Kidney (tissue), 14 donors: ENCODE results near the gene CAMTA1. TPM values are rescaled to one million over a fixed set of nuclear protein-coding genes. Genes with fewer than 3 reads are reported as not detected.

ENCODE experiments used
- DNase-seq, 5 donors: peaks; one replicate each; pipeline ENCODE4 v3.0.0-alpha.2; 2013 to 2020
- FAIRE-seq: peaks from 2 replicates; lab custom pipeline; 2012; peaks lifted over from hg19 to GRCh38; lab: Jason Lieb, UNC
- H3K27ac ChIP-seq, 2 donors: one replicate each; pipeline ENCODE4 v1.7.0; 2013; ENCODE audit warnings: low read depth in 2 of 2, low read length in 2 of 2, inconsistent platforms in 1 of 2
- H3K27me3 ChIP-seq: one replicate; pipeline ENCODE4 v1.7.1; 2013; ENCODE audit warnings: low read length, inconsistent platforms; ENCODE audit not compliant: control insufficient read depth, insufficient read depth
- H3K36me3 ChIP-seq, 3 donors: one replicate each; pipeline versions ENCODE4 v1.7.0 to v1.7.1; 2013; ENCODE audit warnings: low read length in 3 of 3, control low read depth in 1 of 3, inconsistent platforms in 1 of 3; ENCODE audit not compliant: insufficient read depth in 3 of 3, control insufficient read depth in 2 of 3
- H3K4me1 ChIP-seq, 3 donors: one replicate each; pipeline versions ENCODE4 v1.7.0 to v1.7.1; 2013; ENCODE audit warnings: low read length in 3 of 3, inconsistent platforms in 1 of 3, low read depth in 1 of 3; ENCODE audit not compliant: control insufficient read depth in 2 of 3, insufficient read depth in 2 of 3
- H3K4me3 ChIP-seq, 3 donors: one replicate each; pipeline versions ENCODE4 v1.7.0 to v1.8.1; 2013; ENCODE audit warnings: low read length in 3 of 3, control low read depth in 1 of 3, inconsistent platforms in 1 of 3
- H3K9ac ChIP-seq, 3 donors: one replicate each; pipeline versions ENCODE4 v1.7.0 to v1.7.1; 2013; ENCODE audit warnings: low read length in 3 of 3, control low read depth in 1 of 3, inconsistent platforms in 1 of 3
- H3K9me3 ChIP-seq, 3 donors: one replicate each; pipeline versions ENCODE4 v1.7.0 to v1.7.1; 2013; ENCODE audit warnings: low read length in 3 of 3, control low read depth in 1 of 3, inconsistent platforms in 1 of 3; ENCODE audit not compliant: control insufficient read depth in 2 of 3, insufficient read depth in 1 of 3
- intact Hi-C: fragments of 100-400 bp; cut with DNase I; formaldehyde crosslinking; loops from one replicate; pipeline ENCODE4 v1.11.1; 2022
- polyA plus RNA-seq: library from polyadenylated mRNA; stranded (reverse); fragments of 350-450 nt; fragmentation: Illumina TruSeq; extraction: RNeasy Lipid Tissue Mini Kit (QIAGEN cat#74804); gene quantifications from one replicate; pipeline ENCODE4 v1.2.3, GENCODE V29; 2014; ENCODE audit warnings: low read depth, low replicate concordance; ENCODE audit not compliant: insufficient read depth
- total RNA-seq: library from RNA; stranded (reverse); fragmentation: NEBNext Ultra II Directional; extraction: Animal tissue kit (Norgen Biotek cat#: 25700); gene quantifications from one replicate; pipeline ENCODE4 v1.2.1, GENCODE V29; 2021
- TF ChIP-seq, protein P1 (sequence below): IDR thresholded peaks from 3 replicates; pipeline ENCODE4 v1.5.1; 2012; ENCODE audit warnings: mild to moderate bottlenecking, moderate library complexity, borderline replicate concordance; ENCODE audit not compliant: insufficient read depth; ENCODE audit errors: extremely low read depth
- donor health status: control.
- donor health status: control.
- donor health status: control.
- donor health status: control.
- donor health status: control.
- donor health status: DM: yes; HTN: yes; CAD: no.
- donor health status: Normal renal cell carcinoma (clear cell type).

CAMTA1 gene
- total and polyA plus RNA-seq, 2 donors from 2014 or later: 79.0 to 170 TPM

DNA sequence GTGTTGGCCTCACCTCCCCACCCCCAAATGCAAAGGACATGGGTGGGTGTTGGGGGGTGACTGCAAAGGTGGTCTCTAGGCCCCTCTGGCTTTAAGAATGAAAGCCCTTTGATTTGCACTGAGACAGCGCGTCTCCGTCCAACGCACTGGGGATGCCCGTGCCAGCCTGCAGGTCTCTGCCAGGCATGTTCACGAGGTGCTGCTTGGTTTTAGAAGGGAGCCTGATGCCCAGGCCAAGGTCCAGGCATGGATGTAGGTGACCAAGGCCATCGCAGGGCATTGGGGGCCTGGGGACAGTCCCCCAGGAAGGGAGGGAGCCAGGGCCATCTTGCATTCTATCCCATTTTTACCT, 622.3 kb downstream of the CAMTA1 start:
- intact Hi-C loops: no loop called here
- no peaks in the 10 kb centered on the region for H3K36me3 ChIP-seq
- no peaks in the 10 kb centered on the region for H3K4me1 ChIP-seq
- no peak for FAIRE-seq
- TF ChIP-seq, protein P1, sequence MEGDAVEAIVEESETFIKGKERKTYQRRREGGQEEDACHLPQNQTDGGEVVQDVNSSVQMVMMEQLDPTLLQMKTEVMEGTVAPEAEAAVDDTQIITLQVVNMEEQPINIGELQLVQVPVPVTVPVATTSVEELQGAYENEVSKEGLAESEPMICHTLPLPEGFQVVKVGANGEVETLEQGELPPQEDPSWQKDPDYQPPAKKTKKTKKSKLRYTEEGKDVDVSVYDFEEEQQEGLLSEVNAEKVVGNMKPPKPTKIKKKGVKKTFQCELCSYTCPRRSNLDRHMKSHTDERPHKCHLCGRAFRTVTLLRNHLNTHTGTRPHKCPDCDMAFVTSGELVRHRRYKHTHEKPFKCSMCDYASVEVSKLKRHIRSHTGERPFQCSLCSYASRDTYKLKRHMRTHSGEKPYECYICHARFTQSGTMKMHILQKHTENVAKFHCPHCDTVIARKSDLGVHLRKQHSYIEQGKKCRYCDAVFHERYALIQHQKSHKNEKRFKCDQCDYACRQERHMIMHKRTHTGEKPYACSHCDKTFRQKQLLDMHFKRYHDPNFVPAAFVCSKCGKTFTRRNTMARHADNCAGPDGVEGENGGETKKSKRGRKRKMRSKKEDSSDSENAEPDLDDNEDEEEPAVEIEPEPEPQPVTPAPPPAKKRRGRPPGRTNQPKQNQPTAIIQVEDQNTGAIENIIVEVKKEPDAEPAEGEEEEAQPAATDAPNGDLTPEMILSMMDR: no peak
- peak in 2 of 5 donors; percentile 18 to 41 for DNase-seq
- no peak overlapping the region for H3K4me3 ChIP-seq
- no peak overlapping the region for H3K27ac ChIP-seq
- H3K27me3 ChIP-seq: no peaks in the 10 kb centered on the region
- H3K9me3 ChIP-seq: no peaks in the 10 kb centered on the region
- H3K9ac ChIP-seq: no peak overlapping the region

DNA sequence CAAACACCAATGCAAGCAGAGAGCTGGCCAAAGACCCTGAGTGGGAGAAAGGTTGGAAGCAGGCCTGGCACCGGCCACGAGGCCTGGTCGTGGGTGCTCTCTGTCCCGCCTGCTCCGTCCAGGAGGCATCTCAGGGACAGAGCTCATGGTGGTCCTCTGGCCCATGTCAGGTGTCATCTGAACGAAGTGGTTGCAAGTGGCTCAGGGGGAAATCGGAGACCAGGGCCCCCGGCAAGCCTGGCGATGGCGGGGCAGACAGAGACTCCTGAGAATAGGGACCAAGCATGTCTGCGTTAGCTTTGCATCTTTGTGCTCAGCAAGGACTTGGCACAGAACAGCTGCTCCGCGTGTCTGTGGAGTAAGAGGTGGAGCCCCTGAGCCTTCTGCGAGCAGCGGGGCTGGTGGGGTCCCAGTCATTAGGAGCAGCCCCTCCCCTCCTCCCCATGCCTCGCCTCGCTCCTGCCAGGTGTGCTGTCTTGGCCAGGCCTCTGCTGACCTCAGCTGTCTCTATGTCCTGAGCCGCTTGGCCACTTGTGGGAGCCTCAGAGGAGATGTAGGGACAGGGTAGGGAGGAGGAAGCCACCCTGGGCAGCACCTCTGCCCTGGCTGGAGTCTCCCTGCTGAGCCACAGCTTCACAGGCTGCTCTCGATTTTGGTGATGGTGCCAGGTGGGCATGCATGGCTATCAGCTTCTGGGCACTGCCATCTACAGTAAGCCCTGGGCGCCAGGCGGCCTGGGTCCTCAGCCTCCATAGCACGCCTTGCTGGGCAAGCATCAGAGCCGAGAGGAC, 622.9 kb downstream of the CAMTA1 start:
- no peaks in the 10 kb centered on the region for H3K36me3 ChIP-seq
- no peak overlapping the region for H3K4me3 ChIP-seq
- no peak for FAIRE-seq
- intact Hi-C loops: no loop called here
- no peaks in the 10 kb centered on the region for H3K27me3 ChIP-seq
- TF ChIP-seq, protein P1: no peak
- DNase-seq: peak in 1 of 5 donors; percentile 48
- H3K9ac ChIP-seq: no peak overlapping the region
- no peaks in the 10 kb centered on the region for H3K9me3 ChIP-seq
- H3K4me1 ChIP-seq: no peaks in the 10 kb centered on the region
- no peak overlapping the region for H3K27ac ChIP-seq

DNA sequence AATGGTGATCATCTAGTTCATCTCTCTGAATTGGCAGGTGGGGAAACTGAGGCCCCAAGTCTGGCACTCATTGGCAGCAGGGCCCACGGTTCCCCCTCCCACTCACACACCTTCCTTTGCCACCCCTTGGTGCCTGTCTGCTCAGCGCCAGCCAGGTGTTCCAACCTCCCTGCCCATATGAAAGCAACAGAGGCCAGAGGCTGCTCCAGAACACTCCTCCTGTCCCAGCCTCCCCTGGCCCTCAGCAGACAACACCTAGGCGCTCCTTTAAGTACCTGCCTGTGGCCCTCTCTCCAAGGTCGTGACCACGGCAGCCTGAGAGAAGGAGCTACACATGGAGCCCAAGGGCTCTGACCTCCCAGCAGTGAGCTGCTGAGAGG, 623.5 kb downstream of the CAMTA1 start:
- Histone ChIP-seq H3K27me3 (no peaks in the 10 kb centered on the region), H3K9ac (no peak overlapping the region), H3K4me1 (no peaks in the 10 kb centered on the region), H3K4me3 (no peak overlapping the region), H3K9me3 (no peaks in the 10 kb centered on the region), H3K36me3 (no peaks in the 10 kb centered on the region), H3K27ac (no peak overlapping the region)
- no peak for FAIRE-seq
- TF ChIP-seq, protein P1: no peak
- intact Hi-C loops: no loop called here
- DNase-seq: peak in 2 of 5 donors; percentile 28 to 41
